ENCODE measurements around the gene HS3ST1.

DNA sequence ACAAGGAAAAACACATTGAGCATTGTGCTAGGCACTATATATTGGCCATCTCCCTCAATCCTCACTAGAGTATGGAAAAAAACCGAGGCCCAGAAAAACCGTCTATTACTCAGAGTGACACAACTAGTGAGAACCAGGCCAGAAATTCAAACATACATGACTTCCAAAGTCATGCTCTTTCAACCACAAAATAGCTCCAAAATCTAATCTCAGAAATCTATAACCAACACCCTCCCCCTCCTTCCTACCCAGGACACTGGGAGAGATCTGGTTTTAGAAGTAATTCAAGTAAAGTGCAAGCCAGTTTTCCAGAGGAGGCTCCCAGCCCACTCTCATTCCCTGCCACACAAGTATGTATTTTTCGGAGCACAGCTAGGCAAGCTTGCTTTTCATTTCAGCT lies 7.6 kb downstream of the HS3ST1 start:
- TF ChIP-seq, protein P1, sequence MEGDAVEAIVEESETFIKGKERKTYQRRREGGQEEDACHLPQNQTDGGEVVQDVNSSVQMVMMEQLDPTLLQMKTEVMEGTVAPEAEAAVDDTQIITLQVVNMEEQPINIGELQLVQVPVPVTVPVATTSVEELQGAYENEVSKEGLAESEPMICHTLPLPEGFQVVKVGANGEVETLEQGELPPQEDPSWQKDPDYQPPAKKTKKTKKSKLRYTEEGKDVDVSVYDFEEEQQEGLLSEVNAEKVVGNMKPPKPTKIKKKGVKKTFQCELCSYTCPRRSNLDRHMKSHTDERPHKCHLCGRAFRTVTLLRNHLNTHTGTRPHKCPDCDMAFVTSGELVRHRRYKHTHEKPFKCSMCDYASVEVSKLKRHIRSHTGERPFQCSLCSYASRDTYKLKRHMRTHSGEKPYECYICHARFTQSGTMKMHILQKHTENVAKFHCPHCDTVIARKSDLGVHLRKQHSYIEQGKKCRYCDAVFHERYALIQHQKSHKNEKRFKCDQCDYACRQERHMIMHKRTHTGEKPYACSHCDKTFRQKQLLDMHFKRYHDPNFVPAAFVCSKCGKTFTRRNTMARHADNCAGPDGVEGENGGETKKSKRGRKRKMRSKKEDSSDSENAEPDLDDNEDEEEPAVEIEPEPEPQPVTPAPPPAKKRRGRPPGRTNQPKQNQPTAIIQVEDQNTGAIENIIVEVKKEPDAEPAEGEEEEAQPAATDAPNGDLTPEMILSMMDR (IDR thresholded peaks at IDR 0.05) = no peak
- TF ChIP-seq POLR2A (IDR thresholded peaks at IDR 0.05) = no peak

Measured in prostate gland (tissue), 2 donors.